ENCODE measurements around the gene RAB5B. TPM values are rescaled to one million over a fixed set of nuclear protein-coding genes. Genes with fewer than 3 reads are reported as not detected.
A peak's percentile ranks its signal among the peaks of the same experiment; 100 is the strongest.
"Not testable (repeated sequence)": the region's sequence is repeated elsewhere in the genome, so short reads cannot be mapped to it uniquely, and the experiment has no call there.

Gene RAB5B
- total RNA-seq, 1 donor from 2014 or later = 138 TPM

DNA sequence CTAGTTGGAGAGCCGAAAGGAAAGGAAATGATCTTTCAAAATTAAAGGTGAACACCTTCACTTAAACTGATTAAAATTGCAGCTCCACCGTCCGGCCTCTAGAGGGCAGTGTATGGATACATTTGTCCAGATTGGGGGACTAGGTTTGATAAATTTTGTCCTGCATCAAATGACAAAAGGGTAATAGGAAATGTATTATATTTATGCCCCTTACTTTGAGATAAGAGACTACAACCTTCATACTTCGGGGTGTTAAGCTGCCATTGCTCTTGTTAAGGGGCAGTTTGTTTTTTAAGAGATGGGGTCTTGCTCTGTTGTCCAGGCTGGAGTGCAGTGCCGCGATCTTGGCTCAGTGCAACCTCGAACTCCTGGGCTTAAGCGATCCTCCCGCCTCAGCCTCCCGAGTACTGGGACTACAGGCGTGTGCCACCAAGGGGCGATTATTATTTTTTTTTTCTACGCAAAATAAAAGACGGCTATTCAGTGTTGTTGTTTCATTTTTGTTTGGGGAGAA is 22.4 kb downstream of the RAB5B start:
- Histone ChIP-seq H3K4me1 (peaks cover 15% of the 10 kb centered on the region), H3K27ac (peak overlapping the region; percentile 77), H3K4me3 (peak overlapping the region; percentile 79), H3K27me3 (ENCODE audit: low read depth) (no peaks in the 10 kb centered on the region), H3K9me3 (no peaks in the 10 kb centered on the region), H3K36me3 (peaks cover 36% of the 10 kb centered on the region)
- intact Hi-C loops (cut with DNase I) = no loop called here
- TF ChIP-seq, protein P1, sequence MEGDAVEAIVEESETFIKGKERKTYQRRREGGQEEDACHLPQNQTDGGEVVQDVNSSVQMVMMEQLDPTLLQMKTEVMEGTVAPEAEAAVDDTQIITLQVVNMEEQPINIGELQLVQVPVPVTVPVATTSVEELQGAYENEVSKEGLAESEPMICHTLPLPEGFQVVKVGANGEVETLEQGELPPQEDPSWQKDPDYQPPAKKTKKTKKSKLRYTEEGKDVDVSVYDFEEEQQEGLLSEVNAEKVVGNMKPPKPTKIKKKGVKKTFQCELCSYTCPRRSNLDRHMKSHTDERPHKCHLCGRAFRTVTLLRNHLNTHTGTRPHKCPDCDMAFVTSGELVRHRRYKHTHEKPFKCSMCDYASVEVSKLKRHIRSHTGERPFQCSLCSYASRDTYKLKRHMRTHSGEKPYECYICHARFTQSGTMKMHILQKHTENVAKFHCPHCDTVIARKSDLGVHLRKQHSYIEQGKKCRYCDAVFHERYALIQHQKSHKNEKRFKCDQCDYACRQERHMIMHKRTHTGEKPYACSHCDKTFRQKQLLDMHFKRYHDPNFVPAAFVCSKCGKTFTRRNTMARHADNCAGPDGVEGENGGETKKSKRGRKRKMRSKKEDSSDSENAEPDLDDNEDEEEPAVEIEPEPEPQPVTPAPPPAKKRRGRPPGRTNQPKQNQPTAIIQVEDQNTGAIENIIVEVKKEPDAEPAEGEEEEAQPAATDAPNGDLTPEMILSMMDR (IDR thresholded peaks at IDR 0.05) = peak; percentile 82
- ATAC-seq (peak; percentile 77 to 81), DNase-seq (no peak)

DNA sequence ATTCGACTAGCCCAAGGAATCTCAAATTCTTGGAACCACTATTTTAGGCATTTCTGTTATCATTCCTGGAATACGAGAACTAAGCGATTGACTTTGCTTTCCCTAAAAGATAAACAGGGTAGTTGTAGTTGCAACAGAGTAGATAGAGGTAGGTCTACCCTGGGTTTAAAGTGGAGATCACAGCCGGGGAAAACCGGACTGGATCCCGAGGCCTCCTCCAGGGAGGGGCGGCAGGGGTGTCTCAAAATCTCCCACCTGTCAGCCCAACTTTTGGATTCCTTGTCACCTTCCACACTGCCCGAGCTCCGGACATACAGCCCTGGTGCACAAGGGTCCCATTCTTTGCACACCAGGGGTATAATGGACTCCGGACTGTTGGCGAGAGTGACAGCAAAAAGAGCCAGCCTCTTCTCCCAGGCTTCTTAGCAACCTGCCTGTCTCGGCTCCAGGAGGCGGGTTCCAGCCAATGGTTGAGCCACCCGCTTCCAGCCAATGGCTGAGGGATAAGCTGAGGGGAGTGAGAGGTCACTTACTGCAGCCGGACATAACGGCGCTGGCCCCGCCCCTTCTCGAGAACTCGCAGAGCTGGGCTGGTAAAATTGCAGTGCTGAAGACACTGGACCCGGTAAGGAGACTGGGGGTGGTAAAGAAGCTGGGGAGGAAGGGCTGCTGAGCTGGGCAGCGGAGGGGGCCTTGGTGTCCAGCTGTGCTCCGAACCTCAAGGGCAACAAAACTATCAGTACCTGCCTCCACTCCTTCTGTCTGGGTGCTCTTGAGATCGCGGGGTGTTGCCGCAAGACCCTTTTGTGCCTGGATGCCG is 23.0 kb downstream of the RAB5B start, which contains the start of gene SUOX:
Gene SUOX, plus strand, starts transcription at position 562 of the 820 bp plus-strand sequence. CDS start 4,946 bp downstream, outside the sequence.
- ATAC-seq = peak; percentile 99 to 100

DNA sequence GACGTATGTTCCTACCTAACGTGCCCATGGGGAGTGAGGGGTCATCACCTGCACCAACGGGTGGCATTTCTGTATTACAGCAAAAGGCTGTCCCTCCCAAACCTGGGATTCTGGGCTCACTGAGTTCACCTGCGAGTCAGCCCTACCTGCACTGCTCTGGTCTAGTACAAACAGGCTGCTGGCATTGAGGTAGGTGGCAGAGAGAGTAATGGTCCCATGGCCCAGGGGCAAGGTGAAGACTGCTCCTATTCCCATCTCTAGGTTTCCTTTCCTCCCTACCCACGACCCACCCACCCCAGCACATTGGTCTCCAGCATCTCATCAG is 23.6 kb downstream of the RAB5B start:
- Histone ChIP-seq H3K36me3 (peaks cover 29% of the 10 kb centered on the region), H3K27ac (peak overlapping the region; percentile 77), H3K4me1 (peaks cover 15% of the 10 kb centered on the region), H3K9me3 (no peaks in the 10 kb centered on the region), H3K27me3 (ENCODE audit: low read depth) (no peaks in the 10 kb centered on the region), H3K4me3 (peak overlapping the region; percentile 79)
- ATAC-seq = peak; percentile 40
- intact Hi-C loops (cut with DNase I) = no loop called here
- TF ChIP-seq, protein P1 (IDR thresholded peaks at IDR 0.05) = no peak
- DNase-seq = no peak

More for the DNA sequence above, 23.0 kb downstream of the RAB5B start, which contains the start of gene SUOX:
- Histone ChIP-seq H3K27me3 (ENCODE audit: low read depth) (no peaks in the 10 kb centered on the region), H3K9me3 (no peaks in the 10 kb centered on the region), H3K4me1 (peaks cover 15% of the 10 kb centered on the region), H3K36me3 (peaks cover 30% of the 10 kb centered on the region), H3K27ac (peak within 1 kb of the TSS; percentile 77), H3K4me3 (peak within 1 kb of the TSS; percentile 79)
- intact Hi-C loops (cut with DNase I) = no loop called here
- TF ChIP-seq, protein P1 (IDR thresholded peaks at IDR 0.05) = no peak
- peak; percentile 98 for DNase-seq

DNA sequence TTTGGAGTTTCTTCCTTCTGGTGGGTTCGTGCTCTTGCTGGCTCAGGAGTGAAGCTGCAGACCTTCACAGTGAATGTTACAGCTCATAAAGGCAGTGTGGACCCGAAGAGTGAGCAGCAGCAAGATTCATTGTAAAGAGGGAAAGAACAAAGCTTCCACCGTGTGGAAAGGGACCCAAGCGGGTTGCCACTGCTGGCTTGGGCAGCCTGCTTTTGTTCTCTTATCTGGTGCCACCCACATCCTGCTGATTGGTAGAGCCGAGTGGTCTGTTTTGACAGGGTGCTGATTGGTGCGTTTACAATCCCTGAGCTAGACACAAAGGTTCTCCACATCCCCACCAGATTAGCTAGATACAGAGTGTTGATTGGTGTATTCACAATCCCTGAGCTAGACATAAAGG is 25.6 kb downstream of the RAB5B start:
- DNase-seq; H3K4me3 ChIP-seq; H3K27me3 ChIP-seq (ENCODE audit: low read depth); H3K9me3 ChIP-seq; intact Hi-C loops (cut with DNase I); H3K27ac ChIP-seq; ATAC-seq: not testable (repeated sequence)
- peaks cover 15% of the 10 kb centered on the region for H3K4me1 ChIP-seq
- peaks cover 26% of the 10 kb centered on the region for H3K36me3 ChIP-seq

DNA sequence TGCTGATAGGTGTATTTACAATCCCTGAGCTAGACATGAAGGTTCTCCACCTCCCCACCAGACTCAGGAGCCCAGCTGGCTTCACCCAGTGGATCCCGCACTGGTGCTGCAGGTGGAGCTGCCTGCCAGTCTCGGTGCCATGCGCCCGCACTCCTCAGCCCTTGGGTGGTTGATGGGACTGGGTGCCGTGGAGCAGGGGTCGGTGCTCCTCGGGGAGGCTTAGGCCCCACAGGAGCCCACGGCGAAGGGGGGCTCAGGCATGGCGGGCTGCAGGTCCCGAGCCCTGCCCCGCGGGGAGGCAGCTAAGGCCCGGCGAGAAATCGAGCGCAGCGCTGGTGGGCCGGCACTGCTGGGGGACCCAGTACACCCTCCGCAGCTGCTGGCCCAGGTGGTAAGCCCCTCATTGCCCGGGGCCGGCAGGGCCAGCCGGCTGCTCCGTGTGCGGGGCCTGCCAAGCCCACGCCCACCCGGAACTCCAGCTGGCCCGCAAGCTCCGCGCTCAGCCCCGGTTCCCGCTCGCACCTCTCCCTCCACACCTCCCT is 26.2 kb downstream of the RAB5B start:
- ATAC-seq; H3K27ac ChIP-seq; intact Hi-C loops (cut with DNase I); H3K9me3 ChIP-seq; DNase-seq; H3K4me3 ChIP-seq; H3K27me3 ChIP-seq (ENCODE audit: low read depth): not testable (repeated sequence)
- H3K36me3 ChIP-seq = peaks cover 27% of the 10 kb centered on the region
- H3K4me1 ChIP-seq = peaks cover 15% of the 10 kb centered on the region

DNA sequence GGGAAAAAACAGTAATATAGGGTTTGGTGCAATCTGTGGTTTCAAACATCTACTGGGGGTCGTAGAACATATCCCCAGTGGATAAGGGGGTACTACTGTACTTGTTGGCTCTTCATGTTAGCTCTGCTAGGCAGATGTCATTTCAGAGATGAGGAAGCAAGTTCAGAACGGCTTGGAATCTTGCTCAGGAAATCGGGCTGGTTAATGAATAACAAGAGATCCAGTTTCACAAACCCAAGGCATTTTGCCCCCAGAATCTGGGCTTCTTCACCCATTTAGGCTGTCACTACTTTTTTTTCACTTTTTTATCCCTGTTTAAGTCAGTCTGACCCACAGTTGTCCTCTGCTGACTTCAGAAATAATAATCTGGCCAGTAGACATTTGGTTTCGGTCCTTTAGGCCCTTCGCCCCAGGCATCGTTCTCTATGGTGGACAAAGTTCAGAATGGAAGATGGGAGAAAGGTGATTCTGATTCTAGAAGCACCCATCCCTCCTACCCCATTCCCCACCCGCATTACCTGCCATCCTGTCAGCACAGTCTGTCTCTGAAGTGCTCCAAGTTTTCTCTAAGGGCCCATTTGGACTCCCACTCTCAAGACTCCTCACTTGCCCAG is 27.7 kb downstream of the RAB5B start:
- peaks cover 23% of the 10 kb centered on the region for H3K36me3 ChIP-seq
- H3K27me3 ChIP-seq (ENCODE audit: low read depth) = no peaks in the 10 kb centered on the region
- H3K4me3 ChIP-seq = no peak overlapping the region
- intact Hi-C loops (cut with DNase I) = no loop called here
- TF ChIP-seq, protein P1 (IDR thresholded peaks at IDR 0.05) = no peak
- H3K27ac ChIP-seq = no peak overlapping the region
- ATAC-seq (no peak), DNase-seq (no peak)
- no peaks in the 10 kb centered on the region for H3K9me3 ChIP-seq
- H3K4me1 ChIP-seq = peaks cover 8% of the 10 kb centered on the region

DNA sequence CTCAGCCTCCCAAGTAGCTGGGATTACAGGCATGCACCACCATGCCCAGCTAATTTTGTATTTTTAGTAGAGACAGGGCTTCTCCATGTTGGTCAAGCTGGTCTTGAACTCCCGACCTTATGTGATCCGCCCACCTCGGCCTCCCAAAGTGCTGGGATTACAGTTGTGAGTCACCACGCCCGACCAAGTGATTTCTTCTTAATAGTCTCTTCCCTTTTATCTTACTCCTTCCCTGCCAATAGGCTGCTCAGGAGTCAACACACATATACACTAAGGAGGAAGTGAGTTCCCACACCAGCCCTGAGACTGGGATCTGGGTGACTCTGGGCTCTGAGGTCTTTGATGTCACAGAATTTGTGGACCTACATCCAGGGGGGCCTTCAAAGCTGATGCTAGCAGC is 29.5 kb downstream of the RAB5B start:
- ATAC-seq = peak in 1 of 2 donors; percentile 8
- intact Hi-C loops (cut with DNase I); H3K4me3 ChIP-seq; H3K9me3 ChIP-seq; H3K27me3 ChIP-seq (ENCODE audit: low read depth); H3K27ac ChIP-seq; DNase-seq: not testable (repeated sequence)
- peaks cover 23% of the 10 kb centered on the region for H3K36me3 ChIP-seq
- H3K4me1 ChIP-seq = peaks cover 12% of the 10 kb centered on the region
